Measurements from ENCODE around the gene TRIM47.
A peak's percentile ranks its signal among the peaks of the same experiment; 100 is the strongest.

Gene TRIM47

DNA sequence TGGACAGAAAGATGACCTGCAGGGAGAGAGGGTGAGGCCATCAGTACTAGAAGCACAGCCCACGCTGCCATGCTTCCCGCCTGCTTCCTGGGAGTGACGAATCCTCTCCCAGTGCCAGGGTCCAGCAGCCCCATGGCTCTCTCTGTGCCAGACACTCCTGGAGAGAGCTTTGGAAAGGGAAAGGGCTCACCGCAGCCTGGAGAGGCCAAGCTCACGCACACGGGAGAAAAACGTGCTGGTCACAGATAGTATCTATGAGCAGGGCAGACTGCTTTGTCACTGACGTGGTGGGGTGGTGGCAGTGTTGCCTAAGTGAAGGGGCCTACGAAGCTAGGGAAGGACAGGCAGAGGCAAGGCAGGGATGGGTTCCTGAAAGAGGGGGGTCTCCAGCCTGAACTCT lies 28.7 kb downstream of the TRIM47 start:
- Histone ChIP-seq H3K4me2 (ENCODE audit: low read depth, low read length, poor library complexity, severe bottlenecking) (no peak overlapping the region), H3K27me3 (ENCODE audit: low read length) (no peaks in the 10 kb centered on the region), H3K9me3 (ENCODE audit: insufficient read depth, low read length) (no peaks in the 10 kb centered on the region), H3F3A (ENCODE audit: insufficient read depth) (no peaks in the 10 kb centered on the region), H3K9me2 (replicated peaks; ENCODE audit: insufficient read depth, low read length) (no peaks in the 10 kb centered on the region), H3K27ac (ENCODE audit: low read depth, low read length) (no peak overlapping the region), H2AFZ (ENCODE audit: low read depth, low read length, severe bottlenecking) (no peak overlapping the region), H3K9ac (ENCODE audit: low read length) (no peak overlapping the region), H4K20me1 (ENCODE audit: low read depth, low read length) (no peaks in the 10 kb centered on the region), H3K36me3 (ENCODE audit: low read length) (no peaks in the 10 kb centered on the region), H3K79me2 (ENCODE audit: insufficient read depth, low read length) (peaks cover 8% of the 10 kb centered on the region; the same call in 1 of the 2 replicates), H3K4me3 (ENCODE audit: insufficient read depth, low read length, poor library complexity, severe bottlenecking) (no peak overlapping the region)
- no peak for TF ChIP-seq EZH2phosphoT487 (conservative IDR thresholded peaks at IDR 0.05; ENCODE audit: low read length)
- TF ChIP-seq, protein P1, sequence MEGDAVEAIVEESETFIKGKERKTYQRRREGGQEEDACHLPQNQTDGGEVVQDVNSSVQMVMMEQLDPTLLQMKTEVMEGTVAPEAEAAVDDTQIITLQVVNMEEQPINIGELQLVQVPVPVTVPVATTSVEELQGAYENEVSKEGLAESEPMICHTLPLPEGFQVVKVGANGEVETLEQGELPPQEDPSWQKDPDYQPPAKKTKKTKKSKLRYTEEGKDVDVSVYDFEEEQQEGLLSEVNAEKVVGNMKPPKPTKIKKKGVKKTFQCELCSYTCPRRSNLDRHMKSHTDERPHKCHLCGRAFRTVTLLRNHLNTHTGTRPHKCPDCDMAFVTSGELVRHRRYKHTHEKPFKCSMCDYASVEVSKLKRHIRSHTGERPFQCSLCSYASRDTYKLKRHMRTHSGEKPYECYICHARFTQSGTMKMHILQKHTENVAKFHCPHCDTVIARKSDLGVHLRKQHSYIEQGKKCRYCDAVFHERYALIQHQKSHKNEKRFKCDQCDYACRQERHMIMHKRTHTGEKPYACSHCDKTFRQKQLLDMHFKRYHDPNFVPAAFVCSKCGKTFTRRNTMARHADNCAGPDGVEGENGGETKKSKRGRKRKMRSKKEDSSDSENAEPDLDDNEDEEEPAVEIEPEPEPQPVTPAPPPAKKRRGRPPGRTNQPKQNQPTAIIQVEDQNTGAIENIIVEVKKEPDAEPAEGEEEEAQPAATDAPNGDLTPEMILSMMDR (IDR thresholded peaks at IDR 0.05; ENCODE audit: insufficient read depth, low read length, poor library complexity, severe bottlenecking), result no peak

DNA sequence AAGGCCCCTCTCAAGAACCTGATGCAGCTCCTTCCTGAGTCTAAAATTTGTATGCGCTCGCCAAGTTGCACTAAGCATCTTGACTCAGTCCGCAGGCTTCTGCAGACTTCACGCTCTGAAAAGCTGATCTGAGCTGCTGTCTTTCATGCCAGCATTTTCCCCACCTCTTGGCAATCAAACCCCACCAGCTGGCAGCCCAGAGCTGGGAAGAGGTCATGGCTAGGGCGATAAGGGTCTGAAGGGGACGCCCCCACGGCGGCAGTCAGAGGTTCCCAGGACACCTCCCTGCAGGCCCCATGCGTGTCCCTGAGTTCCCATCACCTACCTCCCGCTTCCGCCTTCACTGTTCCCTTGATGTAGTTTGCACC lies 29.1 kb downstream of the TRIM47 start:
- TF ChIP-seq, protein P1 (IDR thresholded peaks at IDR 0.05; ENCODE audit: insufficient read depth, low read length, poor library complexity, severe bottlenecking), result no peak
- TF ChIP-seq EZH2phosphoT487 (conservative IDR thresholded peaks at IDR 0.05; ENCODE audit: low read length), result no peak
- H3K36me3 ChIP-seq (ENCODE audit: low read length), result no peaks in the 10 kb centered on the region

DNA sequence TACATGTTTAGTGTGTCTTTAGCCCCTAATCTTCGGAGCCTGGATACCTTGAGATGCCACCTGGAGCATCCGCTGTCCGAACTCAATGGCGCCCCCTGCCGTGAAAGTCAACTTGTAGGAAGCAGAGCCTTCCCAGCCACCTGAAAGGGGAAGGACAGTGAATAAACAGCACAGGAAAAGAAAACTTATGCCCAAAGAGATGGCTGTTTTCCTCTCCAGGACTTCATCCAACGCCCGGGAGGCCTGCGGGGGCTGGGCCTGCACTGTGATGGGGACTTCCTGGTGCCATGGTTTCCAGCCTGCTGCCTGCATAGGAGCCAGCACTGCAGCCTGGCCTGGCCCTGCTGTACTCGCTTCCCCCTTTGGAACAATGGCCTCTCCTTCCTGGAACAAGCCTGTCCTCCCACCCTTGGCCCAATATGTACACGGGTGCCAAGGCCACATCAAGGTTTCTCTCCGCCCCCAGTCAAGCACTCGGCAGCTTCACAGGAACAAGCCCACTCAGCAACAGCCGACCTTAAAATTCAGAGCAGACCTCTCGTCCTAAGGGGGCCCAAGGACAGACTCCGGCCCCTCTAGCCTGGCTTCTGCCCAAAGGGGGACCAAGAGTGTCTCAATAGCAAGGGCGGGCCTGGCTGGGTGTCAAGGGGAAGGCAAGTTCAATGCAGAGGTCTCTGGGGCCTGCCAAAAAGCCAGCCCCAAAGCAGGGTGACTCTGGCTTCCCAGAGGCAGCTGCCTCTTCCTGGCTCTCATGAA lies 29.7 kb downstream of the TRIM47 start:
- no peaks in the 10 kb centered on the region for H3K9me2 ChIP-seq (replicated peaks; ENCODE audit: insufficient read depth, low read length)
- H3K4me2 ChIP-seq (ENCODE audit: low read depth, low read length, poor library complexity, severe bottlenecking), result no peak overlapping the region
- no peaks in the 10 kb centered on the region for H3K79me2 ChIP-seq (ENCODE audit: insufficient read depth, low read length)
- H3K4me3 ChIP-seq (ENCODE audit: insufficient read depth, low read length, poor library complexity, severe bottlenecking), result no peak overlapping the region
- no peaks in the 10 kb centered on the region for H4K20me1 ChIP-seq (ENCODE audit: low read depth, low read length)
- no peaks in the 10 kb centered on the region for H3F3A ChIP-seq (ENCODE audit: insufficient read depth)
- TF ChIP-seq, protein P1 (IDR thresholded peaks at IDR 0.05; ENCODE audit: insufficient read depth, low read length, poor library complexity, severe bottlenecking), result peak; percentile 91
- TF ChIP-seq EZH2phosphoT487 (conservative IDR thresholded peaks at IDR 0.05; ENCODE audit: low read length), result no peak
- H3K27ac ChIP-seq (ENCODE audit: low read depth, low read length), result no peak overlapping the region
- no peaks in the 10 kb centered on the region for H3K36me3 ChIP-seq (ENCODE audit: low read length)
- no peak overlapping the region for H3K9ac ChIP-seq (ENCODE audit: low read length)
- H3K27me3 ChIP-seq (ENCODE audit: low read length), result no peaks in the 10 kb centered on the region
- no peaks in the 10 kb centered on the region for H3K9me3 ChIP-seq (ENCODE audit: insufficient read depth, low read length)
- no peak overlapping the region for H2AFZ ChIP-seq (ENCODE audit: low read depth, low read length, severe bottlenecking)

More for the DNA sequence above, 29.1 kb downstream of the TRIM47 start:
- Histone ChIP-seq H3K27ac (ENCODE audit: low read depth, low read length) (no peak overlapping the region), H3K4me2 (ENCODE audit: low read depth, low read length, poor library complexity, severe bottlenecking) (no peak overlapping the region), H3F3A (ENCODE audit: insufficient read depth) (no peaks in the 10 kb centered on the region), H3K9me3 (ENCODE audit: insufficient read depth, low read length) (no peaks in the 10 kb centered on the region), H4K20me1 (ENCODE audit: low read depth, low read length) (no peaks in the 10 kb centered on the region), H3K79me2 (ENCODE audit: insufficient read depth, low read length) (peaks cover 4% of the 10 kb centered on the region; the same call in 1 of the 2 replicates), H2AFZ (ENCODE audit: low read depth, low read length, severe bottlenecking) (no peak overlapping the region), H3K4me3 (ENCODE audit: insufficient read depth, low read length, poor library complexity, severe bottlenecking) (no peak overlapping the region), H3K9me2 (replicated peaks; ENCODE audit: insufficient read depth, low read length) (no peaks in the 10 kb centered on the region), H3K27me3 (ENCODE audit: low read length) (no peaks in the 10 kb centered on the region), H3K9ac (ENCODE audit: low read length) (no peak overlapping the region)

Measured in SU-DHL-6 (cell line).